GM21390 (cell line): ENCODE measurements around the gene SKIL.

Experiments used
- ATAC-seq: cut with Tn5 transposase; IDR thresholded peaks from one replicate; pipeline ENCODE4 v1.9.1; 2021; ENCODE audit not compliant: unreplicated experiment

SKIL gene

DNA sequence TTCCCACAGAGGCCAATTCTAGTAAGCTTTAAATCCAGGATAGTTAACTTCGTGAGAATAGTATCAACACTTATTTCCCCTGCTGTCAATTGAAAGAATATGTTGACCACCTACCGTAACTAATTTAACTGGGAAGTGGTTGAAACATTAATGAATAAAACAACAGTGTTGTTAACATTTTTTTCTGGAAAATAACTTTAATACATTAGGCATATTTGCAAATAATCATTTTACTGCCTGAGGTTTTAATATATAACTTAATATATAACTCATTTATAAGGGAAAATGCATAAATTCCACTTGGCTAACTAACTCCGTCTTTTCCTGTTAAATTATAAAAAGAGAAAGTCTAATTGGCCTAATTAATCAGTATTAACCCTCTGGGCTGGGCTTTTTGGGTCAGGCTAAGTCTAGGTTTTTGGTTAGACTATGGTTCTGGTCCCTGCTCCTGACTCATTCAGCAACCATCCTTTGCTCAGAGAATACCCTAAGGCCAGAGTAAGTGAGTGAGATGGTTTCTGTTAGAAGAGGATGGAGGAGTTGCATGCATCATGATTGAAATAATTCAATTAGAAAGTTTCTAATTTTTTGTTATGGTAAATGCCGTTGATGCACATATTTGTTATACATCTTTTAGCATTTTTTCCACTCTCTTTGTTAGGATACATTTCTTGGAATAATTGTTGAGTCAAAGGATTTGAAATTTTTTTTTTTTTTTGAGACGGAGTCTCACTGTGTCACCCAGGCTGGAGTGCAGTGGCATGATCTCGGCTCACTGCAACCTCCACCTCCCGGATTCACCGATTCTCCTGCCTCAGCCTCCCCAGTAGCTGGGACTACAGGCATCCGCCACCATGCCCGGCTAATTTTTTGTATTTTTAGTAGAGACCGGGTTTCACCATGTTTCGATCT is 10.8 kb upstream of the SKIL start:
- no peak for ATAC-seq

DNA sequence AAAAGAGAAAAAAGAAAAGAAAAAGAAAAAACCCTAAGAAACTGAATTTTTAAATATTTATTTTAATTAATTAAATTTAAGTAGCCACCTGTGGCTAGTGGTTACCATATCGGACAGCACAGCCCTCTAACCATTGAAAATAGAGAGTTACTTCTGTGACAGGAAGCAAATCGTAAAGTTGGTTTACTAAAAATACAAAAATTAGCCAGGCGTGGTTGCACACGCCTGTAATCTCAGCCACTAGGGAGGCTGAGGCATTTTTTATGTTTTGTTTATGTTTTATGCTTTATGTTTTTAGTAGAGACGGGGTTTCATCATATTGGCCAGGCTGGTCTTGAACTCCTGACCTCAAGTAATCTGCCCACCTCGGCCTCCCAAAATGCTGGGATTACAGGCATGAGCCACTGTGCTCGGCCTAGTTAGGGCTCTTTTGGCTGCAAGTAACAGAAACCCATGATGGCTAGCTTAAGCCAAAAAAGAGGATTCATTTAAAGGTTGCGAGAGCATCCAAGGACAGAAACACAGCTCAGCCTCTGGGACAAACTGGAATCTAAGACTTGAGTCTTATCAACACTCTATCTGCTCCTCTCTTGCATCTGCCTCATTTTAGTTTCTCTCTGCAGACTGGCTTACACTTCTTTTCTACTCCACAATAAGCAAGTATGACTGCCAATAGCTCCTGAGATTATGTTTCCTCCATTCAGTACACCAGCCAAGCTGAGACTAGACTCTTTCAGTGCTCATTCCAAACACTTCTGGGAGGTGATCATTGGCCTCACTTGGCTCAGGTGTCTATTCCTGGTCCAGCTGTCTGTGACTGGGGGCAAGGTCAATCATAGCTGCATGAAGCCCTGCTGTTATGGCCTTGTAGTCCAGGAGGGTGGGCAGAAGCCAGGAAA is 6.8 kb upstream of the SKIL start:
- ATAC-seq: peak; percentile 49

DNA sequence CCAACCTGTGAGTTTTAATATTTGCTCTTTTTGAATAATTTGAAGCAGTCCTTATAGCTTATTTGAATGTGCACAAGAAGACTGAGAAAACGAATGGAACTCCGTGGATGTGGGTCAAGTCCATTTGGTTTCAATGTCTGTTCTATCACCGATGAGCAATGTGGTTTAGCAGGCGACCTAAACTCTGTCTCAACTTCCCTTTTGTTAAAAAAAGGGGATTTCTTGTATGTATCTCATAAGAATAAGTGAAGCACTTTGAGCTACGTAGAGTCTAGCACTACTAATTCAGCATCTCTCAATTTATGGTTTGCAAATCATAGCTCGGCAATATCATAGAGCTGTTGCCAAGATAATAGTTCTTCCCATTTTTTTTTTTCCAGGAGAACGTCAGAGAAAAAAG is 4.6 kb upstream of the SKIL start:
- no peak for ATAC-seq

DNA sequence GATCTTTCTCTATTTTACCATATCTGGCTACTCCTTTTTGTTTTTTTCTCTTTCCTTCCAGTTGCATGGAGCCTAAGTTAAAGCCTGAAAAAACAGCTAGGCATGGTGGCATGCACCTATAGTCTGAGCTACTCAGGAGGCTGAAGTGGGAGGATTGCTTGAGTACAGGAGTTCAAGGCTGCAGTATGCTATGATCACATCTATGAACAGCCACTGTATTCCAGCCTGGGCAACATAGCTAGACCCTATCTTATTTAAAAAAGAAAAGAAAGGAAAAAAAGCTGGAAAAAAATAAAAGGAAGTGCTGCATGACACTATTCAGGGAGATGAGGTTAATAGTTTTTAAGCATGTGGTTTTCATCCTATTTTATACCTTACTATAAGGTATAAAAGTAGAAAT is 4.0 kb upstream of the SKIL start:
- ATAC-seq: no peak

DNA sequence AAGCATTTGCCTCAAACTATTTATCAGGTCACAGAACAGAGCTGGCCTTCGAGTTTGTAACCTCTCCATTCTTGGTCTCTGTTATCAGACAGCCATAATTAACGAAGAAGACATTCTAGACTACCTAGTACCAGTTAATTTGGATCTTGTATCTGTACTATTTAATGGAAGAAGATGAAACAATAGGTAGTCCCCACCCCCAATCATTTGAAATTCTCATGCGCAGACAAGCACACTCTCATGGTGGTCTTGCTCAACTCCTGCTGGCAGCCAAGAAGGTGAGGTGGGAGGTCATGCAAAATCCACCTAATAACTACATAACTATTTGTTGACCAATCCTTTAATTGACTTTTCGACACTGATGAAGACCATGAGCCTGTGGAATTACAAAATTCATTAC is 2.8 kb upstream of the SKIL start:
- ATAC-seq: no peak

DNA sequence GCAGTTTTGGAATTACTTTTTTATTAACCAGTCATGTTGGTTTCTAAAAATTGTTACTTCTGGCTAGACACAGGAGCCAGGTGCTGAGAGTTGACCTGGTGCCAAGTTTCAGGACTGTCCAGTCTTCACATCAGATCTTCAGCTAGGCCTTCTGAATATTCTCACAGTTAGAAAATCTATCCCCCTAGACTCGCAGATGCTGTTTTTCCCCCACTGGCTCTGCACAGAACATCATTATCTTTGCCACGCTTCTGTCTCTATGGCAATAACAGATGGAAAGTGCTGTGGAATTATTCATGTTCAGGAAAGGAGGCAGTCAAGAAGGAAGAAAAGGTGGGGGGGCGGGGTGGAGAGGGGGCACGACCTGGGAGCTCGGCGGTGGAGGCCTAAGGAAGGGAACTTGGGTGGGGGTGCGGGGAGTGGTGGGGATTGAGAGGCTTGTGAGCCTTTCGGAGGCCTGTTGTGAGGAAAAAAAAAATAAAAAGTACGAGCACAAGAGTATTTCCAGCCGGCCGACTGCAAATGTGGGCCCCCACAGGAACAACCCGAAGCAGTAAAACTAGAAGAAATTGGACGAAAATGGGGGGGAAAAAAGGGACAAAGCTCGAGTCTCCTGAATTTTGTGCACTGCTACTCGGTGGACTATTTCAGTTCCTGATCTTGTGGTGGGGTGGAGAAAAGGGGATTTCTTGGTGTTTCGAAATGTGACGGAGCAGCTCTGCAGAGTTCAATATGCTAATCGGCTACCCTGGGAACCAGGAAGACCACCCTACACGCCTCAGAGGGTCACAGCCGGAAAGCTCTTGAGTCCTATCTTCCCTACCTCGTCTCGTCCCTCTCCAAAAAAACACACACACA is 1.5 kb upstream of the SKIL start:
- ATAC-seq: peak; percentile 17

DNA sequence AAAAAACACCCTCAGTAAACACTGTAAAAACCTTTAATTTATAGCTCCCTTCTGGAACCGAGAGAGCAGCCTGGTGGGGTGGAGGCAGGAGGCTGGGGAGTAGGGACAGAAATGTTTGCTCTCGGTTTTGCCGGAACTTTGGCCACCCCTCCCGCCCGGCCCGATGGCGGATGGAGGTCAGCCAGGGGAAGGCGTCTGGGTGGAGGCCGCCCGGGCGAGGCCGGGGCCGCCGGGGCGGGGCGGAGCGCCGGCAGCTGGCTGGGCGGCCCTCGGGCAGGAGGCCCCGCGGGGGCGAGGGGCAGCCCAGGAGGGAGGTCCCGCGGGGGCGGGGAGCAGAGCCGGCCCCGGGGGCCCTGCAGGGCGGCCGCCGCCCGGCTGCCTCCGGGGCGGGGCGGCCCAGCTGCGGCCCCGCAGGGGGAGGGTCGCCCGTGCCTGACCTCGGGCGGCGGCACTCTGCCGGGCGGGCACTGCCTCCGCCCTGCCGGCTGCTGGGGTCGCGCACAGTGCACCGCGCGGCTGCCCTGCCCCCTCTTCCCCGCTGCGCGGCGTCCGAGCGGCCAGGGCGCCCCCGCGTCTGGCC is 829 bp upstream of the SKIL start:
- ATAC-seq: peak; percentile 38

DNA sequence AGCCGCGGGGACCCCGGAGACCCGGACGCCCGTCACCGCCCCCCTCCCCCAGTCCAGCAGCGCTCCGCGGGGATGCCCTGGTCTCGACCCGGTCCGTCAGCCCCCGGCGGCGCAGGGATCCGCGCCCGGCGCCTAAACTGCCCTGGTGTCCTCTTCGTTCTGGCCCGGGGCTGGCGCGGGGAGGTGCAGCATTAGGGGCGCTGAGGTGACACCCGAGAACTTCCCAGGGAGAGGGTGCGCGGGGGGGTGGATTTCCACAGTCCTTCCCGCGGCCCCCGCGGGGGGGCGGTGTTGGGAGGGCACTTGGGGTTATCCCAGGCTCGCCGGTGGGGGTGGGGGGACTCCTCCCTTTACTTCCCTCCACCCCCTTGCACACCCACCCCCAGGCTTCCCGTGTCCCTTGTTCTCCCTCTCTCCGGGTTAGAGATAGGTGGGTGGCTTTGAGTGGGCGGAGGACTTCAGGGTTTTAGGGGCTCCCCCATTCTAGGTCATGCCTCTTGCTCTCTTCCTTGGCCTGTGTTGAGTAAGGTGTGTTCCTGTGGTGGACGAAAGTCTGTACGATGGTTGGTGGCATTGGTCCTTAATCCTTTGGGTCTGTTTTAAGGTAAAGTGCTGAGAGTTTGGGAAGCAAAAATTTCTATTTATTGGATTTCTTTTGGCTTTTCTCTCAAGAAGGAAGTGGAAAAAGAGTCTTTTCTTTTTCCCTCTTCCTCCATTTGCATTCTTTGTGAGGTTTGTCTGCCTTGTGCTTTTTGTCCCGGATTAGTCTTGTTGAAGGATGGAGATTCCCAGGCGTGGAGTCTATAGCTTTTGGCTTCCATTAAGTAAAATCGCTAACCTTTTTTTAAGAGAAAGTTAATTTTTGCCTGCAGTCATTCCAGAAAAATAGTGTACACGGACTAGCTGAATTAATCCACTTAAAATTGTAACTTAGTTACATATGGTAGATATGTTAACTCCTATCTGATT is 811 bp downstream of the SKIL start:
- peak; percentile 8 for ATAC-seq

DNA sequence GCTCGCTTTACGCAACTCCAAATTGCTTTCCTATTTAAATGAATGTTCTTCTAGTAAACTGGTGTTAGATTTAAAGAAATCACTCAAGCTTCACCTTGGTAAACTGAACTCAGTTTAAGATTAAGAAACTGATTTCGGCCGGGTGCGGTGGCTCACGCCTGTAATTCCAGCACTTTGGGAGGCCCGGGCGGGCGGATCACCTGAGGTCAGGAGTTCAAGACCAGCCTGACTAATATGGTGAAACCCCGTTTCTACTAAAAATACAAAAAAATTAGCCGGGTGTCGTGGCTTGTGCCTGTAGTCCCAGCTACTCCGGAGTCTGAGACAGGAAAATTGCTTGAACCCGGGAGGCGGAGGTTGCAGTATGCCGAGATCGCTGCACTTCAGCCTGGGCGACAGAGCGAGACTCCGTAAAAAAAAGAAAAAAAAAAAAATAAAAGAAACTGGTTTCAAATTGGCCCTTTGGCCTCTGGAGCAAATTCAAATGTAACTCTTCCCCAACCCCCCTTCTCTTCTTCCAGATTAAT is 1.7 kb downstream of the SKIL start:
- ATAC-seq: no peak

DNA sequence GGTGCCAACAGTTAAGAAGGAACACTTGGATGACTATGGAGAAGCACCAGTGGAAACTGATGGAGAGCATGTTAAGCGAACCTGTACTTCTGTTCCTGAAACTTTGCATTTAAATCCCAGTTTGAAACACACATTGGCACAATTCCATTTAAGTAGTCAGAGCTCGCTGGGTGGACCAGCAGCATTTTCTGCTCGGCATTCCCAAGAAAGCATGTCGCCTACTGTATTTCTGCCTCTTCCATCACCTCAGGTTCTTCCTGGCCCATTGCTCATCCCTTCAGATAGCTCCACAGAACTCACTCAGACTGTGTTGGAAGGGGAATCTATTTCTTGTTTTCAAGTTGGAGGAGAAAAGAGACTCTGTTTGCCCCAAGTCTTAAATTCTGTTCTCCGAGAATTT is 3.0 kb downstream of the SKIL start:
- no peak for ATAC-seq

DNA sequence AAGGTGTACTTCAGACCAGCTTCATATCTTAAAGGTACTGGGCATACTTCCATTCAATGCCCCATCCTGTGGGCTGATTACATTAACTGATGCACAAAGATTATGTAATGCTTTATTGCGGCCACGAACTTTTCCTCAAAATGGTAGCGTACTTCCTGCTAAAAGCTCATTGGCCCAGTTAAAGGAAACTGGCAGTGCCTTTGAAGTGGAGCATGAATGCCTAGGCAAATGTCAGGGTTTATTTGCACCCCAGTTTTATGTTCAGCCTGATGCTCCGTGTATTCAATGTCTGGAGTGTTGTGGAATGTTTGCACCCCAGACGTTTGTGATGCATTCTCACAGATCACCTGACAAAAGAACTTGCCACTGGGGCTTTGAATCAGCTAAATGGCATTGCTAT is 3.4 kb downstream of the SKIL start:
- no peak for ATAC-seq

DNA sequence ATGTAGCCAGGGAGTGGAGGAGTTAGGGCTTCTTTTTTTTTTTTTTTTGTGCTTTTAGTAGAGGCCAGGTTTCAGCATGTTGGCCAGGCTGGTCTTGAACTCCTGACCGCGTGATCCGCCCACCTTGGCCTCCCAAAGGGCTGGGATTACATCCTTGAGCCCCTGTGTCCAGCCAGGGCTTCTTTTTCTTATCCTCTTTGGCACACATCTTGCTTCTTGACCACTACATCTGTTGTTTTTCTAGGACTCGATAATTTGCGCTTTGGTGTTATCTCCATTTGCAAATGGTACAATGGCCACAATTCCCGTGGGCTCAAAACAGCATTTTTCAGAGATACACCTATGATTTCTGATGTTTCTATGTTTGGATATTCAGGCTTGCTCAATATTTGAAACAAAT is 4.2 kb downstream of the SKIL start:
- no peak for ATAC-seq

DNA sequence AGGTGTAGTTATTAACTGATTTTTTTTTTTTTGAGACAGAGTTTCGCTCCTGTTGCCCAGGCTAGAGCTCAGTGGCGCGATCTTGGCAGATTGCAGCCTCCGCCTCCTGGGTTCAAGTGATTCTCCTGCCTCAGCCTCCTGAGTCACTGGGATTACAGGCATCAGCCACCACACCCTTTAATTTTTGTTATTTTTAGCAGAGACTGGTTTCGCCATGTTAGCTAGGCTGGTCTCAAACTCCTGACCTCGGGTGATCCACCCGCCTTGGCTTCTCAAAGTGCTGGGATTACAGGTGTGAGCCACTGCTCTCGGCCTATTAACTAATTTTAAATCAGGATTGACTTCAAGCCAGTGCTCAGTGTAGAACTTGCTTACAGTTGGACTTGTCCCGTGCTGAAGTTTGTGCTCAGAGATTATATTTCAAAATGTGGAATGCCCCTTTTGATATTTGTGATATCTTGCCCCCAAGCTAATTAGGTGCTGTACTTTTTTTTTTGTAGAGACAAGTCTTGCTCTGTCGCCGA is 6.0 kb downstream of the SKIL start:
- ATAC-seq: no peak

DNA sequence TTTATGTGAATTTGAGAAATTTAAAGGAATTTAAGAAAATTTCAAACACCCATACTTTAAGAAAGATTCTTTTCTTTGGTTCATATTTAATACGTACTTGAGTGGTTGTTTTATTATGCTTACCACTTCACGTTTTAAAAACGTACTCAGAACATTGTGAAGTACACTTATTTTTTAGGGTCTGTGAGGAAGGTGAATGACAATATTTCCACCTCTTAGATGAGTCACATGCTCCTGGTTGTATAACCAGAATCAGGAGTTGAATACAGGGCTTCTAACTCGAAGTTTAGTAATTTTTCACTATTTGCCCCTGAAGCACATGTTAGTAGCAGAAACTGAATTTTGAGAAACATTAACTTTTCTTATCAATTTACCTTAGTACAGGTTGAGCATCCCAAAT is 7.5 kb downstream of the SKIL start:
- ATAC-seq: no peak

DNA sequence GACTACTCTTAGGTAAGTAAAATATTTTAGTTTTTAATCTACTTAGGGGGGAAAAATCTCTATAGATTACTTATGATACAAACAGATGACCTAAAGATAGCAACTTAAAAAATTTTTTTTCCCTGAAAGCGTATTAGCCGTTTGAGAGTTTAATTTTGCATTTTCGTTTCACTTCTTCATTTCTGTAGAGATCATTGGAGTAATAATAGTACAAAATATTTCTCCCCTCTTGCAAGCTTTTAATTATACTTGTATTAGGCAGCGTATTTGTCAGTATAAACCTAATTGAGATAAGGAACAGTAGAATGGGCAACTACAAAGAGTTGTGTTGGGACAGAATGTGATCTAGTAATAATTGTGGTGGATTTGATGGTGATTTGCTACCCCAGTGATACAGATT is 10.3 kb downstream of the SKIL start:
- ATAC-seq: no peak

DNA sequence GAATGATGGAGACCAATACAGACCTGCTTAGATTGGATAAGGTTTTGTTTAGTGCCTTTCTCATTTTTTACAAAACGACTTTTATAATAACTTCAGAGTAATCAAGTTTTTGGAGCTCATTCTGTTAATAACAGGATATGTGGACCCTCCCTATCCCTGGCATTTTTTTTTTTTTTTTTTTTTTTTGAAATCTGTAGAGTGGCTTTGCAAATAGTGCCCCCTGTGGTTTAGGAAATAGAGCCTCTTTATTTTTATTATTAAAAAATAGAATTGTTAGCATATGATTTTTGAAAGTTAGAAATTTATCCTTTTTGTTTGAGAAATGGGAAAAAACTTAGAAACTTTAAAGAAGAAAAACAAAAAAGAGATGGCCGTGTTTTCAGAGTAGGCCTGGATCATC is 11.4 kb downstream of the SKIL start:
- ATAC-seq: no peak

DNA sequence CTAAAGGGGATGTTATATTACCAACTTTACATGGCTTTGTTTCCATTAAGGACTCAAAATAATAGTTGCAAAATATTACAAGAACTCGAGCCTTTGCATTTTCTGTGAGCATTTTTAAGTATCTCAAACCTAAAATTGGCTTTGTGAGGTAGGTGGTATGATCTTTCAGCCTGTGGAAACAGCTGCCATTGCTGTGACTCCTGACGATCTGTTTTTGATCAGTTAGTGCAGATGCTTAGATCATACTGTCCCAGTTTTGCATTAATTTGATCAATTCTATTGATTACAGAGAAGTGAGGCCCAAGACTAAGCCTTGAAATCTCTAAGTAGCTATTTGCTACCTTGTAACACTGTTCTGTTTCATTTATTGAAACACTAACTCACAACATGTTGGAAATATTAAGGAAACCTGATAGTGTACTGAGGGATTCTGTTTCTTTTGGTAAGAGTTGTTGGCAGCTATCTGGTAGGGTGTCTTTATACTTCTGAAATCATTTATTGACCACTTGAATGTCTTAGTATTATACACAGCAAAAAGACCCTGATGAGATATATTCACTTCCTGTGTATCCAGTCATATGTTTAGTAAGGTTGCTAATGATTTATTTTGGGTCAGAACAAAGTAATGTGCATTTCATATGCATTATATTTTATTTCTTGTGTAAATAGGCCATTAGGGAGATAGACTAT is 14.8 kb downstream of the SKIL start:
- ATAC-seq: no peak

DNA sequence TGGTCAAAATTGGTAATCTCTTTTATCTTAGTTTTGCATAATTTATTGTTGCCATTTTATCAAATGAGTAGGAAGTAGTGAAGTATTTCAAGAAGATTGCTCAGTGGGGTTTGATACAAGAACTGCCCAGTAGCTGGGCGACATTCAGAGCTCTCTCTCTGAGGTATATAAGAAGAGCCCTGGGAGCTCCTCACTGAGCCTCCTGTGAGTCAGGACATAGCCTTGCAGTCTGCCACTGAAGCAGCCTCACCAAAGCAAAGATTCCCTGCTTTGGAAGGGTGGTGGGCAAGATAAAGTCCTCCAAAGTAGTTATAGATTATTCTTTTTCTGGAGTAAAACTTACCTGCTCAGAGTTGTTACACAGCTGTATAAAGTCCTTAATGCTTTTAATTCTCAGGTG is 26.1 kb downstream of the SKIL start:
- ATAC-seq: no peak

DNA sequence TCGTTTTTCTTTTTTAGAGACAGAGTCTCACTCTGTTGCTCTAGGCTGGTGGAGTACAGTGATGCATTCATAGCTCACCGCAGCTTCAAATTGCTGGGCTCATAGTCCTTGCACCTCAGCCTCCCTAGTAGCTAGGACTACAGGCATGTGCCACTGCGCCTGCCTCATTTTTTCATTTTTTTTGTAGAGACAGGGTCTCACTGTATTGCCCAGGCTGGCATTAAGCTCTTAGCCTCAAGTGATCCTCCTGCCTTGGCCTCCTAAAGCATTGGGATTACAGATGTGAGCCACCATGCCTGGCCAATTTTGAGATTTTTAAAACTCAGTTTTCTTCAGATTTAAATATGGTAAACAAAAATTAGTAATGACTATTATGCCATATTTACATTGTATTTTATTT is 29.0 kb downstream of the SKIL start:
- ATAC-seq: no peak
